Measurements from ENCODE around the gene CFAP126.
"Not testable (repeated sequence)": the region's sequence is repeated elsewhere in the genome, so short reads cannot be mapped to it uniquely, and the experiment has no call there.

The CFAP126 gene

GRCh38 chr1:161379071-161379470, 11.4 kb upstream of the CFAP126 start:
- DNase-seq = no peak

- no peak for DNase-seq
Measured at GRCh38 chr1:161378014-161378413, 10.3 kb upstream of the CFAP126 start.

- no peak for DNase-seq
Measured at GRCh38 chr1:161374373-161374772, 6.7 kb upstream of the CFAP126 start.

GRCh38 chr1:161373442-161373841, 5.8 kb upstream of the CFAP126 start:
- no peak for DNase-seq

GRCh38 chr1:161365207-161365606, 2.5 kb downstream of the CFAP126 start:
- DNase-seq = no peak

GRCh38 chr1:161364332-161364731, 3.3 kb downstream of the CFAP126 start:
- no peak for DNase-seq

- peak in 1 of 2 donors; percentile 4 for DNase-seq
Measured at GRCh38 chr1:161359291-161359690, 8.4 kb downstream of the CFAP126 start.

GRCh38 chr1:161357073-161357472, 10.6 kb downstream of the CFAP126 start:
- no peak for DNase-seq

GRCh38 chr1:161351482-161351881, 16.2 kb downstream of the CFAP126 start:
- DNase-seq = peak in 1 of 2 donors; percentile 4

GRCh38 chr1:161350671-161351070, 17.0 kb downstream of the CFAP126 start:
- no peak for DNase-seq

GRCh38 chr1:161342821-161343220, 24.9 kb downstream of the CFAP126 start:
- no peak for DNase-seq

- no peak for DNase-seq
Measured at GRCh38 chr1:161342177-161342576, 25.5 kb downstream of the CFAP126 start.

GRCh38 chr1:161335796-161336195, 31.9 kb downstream of the CFAP126 start:
- DNase-seq = no peak

GRCh38 chr1:161333166-161333565, 34.5 kb downstream of the CFAP126 start:
- DNase-seq = no peak

GRCh38 chr1:161330346-161330745, 37.3 kb downstream of the CFAP126 start:
- no peak for DNase-seq

- peak in 1 of 2 donors; percentile 30 for DNase-seq
Measured at GRCh38 chr1:161324020-161324419, 43.7 kb downstream of the CFAP126 start.

GRCh38 chr1:161315841-161316674, 51.6 kb downstream of the CFAP126 start:
- DNase-seq = not testable (repeated sequence)
